ENCODE data around the gene HTR4.
"Not testable (repeated sequence)": the region's sequence is repeated elsewhere in the genome, so short reads cannot be mapped to it uniquely, and the experiment has no call there.

Gene HTR4

DNA sequence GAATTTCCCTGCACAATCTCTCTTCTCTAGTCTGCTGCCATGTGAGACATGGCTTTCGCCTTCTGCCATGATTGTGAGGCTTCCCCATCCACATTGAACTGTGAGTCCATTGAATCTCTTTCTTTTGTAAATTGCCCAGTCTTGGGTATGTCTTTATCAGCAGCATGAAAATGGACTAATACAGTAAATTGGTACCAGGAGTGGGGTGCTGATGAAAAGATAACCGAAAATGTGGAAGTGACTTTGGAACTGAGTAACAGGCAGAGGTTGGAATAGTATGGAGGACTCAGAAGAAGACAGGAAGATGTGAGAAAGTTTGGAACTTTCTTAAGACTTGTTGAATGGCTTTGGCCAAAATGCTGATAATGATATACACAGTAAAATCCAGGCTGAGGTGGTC is 124.9 kb downstream of the HTR4 start:
- not testable (repeated sequence) for DNase-seq

DNA sequence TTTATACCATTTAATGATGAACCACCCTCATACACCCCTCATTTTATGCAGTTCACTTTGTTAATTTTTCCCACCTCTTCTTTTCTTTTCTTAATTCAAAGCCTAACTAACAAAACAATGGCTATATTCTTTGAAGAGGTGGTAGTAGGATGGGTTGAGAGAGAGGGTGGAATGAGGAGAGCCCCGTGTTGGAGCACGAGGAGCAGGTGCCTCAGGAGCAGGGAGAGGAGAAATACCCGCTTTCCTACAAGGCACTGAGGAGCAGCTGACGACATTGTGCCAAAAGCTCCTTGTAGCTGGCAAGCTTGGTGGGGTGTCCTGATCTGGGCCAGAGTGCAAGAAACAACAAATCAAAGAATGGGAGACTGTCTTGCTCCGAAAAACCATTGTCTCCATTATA is 129.6 kb downstream of the HTR4 start:
- no peak for DNase-seq

DNA sequence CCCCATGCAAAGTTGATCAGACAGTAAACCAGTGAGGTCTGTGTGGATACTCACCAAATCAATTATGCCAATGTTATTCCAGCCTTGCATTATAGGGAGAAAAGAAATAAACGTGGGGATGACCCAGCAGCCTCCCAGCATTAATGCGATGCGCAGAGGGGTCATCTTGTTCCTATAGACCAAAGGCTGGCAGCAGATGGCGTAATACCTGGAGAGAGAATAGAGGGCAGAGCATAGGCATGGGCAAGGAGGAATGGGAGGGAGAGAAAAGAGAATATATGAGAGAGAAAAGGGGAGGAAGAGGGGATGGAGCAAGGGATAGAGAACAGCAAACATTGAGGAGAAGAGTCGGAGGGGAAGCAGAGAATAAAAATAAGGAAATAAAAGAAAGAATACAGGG is 131.2 kb downstream of the HTR4 start:
- DNase-seq = no peak

DNA sequence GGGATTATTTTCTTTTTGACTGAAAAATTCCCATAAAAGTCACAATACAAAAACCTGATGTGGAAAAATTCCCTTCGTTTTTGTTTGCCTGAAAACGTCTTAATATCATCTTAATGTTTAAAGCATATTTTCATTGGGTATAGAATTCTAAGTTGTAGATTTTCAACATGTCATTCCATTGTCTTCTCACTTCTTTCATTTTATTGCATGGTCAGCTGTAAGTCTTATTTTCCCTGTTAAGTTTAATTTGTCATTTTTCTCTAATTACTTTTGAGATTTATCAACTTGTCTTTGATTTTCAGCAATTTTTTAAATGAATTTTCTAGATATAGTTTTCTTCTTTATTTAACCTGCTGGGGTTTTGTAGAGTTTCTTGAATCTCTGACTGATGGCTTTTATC is 138.9 kb downstream of the HTR4 start:
- DNase-seq = no peak

DNA sequence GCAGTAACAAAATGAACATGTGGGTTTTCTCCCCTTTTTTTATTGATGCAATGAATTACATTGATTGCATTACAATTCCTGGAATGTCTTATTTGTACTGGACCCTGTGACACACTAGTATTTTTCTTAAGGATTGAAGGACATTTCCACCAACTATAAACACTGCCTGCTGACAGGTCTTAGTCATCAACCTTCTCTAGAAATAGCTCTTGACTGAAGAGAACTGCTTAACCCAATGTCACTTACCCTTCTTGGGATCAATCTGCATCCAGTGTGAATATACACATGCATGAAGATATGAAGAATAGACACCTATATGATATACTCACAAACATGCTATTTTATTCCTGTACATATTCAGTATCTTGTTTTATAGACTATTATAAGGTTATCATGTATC is 140.0 kb downstream of the HTR4 start:
- DNase-seq = no peak

DNA sequence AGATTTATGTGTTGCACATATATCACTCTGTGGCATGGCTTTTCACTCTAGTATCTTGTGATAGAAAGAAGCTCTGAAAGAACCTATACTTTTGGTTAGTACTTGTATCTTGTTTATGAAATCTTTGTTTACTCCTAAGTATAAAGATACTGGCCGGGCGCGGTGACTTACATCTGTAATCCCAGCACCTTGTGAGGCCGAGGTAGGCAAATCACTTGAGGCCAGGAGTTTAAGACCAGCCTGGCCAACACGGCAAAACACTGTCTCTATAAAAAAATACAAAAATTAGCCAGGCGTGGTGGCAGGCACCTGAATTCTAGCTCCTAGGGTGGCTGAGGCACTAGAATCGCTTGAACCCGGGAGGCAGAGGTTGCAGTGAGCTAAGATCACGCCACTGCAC is 141.8 kb downstream of the HTR4 start:
- DNase-seq = no peak

DNA sequence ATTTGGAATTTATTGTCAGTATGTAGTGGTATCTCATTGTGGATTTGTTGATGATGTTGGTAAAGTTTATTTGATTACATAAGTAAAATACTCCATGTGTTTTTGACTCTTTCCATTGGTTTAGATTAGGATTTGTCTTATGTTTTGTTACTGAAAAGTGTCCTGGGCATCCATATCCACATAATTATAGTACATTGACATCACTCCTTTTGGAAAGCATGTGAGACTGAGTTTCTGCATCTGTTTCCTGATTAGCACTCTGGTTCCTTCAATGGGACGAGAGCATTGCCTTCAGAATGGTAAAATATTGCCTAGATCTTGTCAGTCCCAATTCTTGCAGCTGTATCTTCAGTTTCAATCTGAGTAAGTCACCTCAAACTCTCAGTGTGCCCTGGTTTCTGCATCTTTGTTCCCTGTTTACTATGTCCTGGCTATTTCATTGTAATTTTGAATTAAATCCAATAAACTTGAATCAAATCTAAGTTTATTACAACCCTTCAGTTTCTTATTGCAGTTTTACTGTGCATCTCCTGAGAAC is 142.4 kb downstream of the HTR4 start:
- DNase-seq = no peak

DNA sequence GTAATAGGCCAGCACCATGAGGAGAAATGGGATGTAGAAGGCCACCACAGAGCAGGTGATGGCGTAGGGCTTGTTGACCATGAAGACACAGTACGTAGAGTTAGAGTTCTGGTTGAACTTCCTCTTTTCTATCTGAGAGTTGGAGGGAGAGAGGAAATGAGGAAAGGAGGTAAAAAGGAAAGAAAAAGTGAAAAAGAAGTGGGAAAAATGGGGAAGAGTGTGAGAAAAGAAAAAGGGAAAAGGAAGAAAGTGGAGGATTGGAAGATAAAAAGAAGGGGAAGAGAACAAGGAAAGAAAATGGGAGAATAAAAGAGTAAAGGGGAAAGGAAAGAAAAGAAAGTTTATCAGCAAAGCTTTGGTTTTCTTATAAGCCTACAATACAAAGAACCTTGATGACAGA is 144.4 kb downstream of the HTR4 start:
- no peak for DNase-seq

DNA sequence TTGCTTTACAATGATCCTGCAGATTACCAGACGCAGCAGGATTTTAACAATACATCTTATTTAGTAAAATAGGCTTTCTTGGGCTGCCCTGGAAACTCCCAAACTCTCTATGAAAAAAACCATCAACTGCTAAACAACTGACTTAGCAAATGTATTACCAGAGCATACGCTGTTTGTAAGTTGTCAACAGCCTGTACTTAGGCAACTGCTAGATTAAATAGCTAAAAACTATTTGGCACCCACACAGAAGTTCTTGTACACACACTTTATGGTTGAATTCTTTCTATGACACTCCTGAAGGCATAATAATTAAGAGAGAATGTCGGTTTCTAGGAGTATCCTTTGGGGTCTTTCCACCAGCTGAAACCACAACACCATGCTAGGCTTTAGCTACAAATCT is 146.7 kb downstream of the HTR4 start:
- DNase-seq = no peak

DNA sequence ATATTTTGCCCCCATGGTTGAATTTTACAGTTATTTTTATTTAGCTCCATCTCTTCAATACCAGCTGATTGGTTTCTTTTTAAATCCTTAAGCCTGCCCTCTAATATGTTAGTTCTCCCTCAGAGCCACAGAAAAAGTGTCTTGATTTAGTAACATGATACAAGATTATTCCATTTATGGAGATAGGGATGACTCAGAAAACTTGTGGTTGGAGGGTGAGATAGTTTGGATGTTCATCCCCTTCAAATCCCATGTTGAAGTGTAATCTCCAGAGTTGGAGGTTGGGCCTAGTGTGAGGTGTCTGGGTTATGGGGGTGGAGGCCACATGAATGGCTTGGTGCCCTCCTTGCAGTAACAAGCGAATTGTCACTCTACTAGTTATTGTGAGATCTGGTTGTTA is 154.9 kb downstream of the HTR4 start:
- no peak for DNase-seq

DNA sequence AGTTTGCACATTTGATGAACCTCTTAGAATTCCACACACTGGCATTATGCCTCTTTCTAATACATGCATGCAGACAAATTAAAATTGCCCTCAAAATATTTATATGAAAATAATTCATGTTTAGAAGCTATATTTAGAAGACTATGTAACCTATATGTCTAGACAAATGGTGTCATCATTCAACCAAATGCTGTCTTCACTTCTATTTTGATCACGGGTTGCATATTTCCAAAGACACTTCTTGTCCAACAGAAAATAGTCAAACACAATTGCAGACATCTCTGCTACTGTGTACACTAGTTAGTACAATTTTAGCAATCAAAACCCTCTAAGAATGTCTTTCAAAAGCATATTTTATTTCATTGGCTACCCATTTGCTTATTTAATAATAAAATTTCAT is 156.6 kb downstream of the HTR4 start:
- no peak for DNase-seq

DNA sequence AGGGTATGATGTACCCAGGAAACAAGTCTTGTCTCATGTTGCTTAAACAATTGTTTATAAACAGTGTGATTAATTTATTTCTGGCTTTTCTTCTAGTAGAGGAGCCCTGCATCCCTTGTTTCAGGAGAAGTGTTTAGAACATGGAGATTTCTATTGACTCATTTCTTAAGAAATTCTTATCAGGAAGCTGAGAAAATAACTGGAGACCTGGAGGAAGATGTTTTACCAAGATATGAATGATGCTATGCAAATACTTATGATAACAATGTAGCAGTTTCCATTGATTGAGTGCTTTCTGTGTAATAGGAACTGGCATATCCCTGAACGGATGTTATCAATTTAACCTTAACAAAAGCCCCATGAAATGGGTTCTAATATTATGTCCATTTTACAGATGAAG is 162.0 kb downstream of the HTR4 start:
- DNase-seq = no peak

DNA sequence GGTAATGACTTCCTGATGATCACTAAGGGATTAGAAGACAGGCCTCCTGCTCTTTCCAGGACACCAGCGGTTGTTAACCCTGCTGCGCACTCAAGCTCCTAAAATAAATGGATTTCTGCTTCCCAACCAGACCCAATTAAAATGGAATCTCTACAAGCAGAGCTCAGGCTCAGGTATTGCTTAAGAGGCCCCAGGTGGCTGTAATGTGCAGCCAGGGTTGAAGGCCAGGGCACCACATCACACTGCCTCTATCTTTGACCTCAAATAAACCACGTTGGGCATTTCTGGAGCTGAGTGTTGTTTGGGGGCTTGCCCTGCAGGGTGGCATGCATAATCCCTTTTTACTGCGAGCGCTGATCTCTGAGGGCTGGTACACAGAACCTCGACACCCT is 162.5 kb downstream of the HTR4 start:
- no peak for DNase-seq

DNA sequence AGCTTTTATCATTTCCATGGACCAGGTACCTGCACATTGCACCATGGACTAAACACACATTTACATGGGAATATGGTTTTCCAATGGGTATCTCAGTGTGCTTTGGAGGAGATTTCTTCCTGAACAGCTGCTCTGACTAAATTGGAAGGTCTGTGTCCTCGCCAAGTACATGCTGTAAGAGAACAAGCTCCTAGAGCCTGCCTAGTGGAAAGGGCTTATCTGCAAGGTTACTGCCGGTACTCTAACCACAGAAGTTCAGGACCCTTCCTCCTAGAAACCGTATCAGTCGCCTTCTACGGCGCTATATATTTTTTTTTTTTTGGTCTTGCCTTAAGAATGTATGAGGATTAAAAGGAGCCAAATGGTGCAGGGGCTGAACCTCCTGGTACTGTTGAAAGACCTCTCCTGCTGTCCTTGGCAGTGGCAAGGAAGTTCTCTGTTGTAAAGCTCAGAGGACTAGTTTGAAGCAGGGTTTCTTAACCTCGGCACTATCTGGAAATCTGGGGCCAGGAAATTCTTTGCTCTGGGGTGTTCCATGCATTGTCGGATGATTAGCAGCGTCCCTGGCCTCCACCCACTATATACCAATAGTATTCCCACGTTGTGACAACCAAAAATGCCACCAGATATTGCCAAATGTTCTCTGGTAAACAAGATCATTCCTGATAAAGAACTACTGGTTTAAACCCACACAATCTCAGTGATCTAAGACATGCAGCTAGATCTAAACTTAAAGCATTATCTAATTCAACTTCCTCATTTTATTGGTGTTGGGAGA is 163.1 kb downstream of the HTR4 start:
- no peak for DNase-seq

DNA sequence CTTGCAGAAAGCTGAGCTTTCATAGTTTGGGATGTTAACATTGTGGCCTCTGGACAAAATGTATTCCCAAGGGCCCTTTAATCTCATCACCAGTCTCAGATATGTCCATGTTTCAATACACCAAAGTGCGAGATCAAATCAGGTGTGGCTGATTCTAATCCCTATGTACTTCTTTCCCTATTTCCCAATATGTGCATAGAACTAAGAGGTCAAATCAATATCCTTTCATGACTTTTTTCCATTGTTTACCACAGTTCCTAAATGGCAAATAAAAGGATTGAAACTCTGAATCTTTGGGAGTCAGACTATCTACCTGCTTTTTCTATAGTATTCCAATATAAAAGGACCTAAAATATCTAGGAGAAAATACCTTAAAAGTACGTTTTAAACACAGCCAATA is 165.6 kb downstream of the HTR4 start:
- DNase-seq = no peak

DNA sequence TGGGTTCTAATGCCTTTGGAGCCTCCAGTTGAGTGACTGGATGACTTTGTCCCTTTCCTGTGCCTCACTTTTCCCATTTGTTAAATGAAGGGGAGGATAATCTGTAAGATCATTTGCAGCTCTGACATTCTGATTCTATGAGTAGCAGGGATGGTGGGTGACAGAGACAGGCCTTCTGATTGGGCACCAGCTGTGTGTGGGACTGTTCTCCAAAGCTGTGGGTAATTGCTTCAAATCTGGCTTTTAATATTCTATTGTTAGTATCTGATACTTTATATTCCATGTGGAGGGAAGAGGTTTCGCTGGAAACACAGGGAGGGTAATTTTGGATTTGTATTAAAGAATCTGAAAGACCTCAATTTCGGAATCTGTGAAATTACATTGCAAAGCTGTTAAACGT is 167.9 kb downstream of the HTR4 start:
- no peak for DNase-seq

DNA sequence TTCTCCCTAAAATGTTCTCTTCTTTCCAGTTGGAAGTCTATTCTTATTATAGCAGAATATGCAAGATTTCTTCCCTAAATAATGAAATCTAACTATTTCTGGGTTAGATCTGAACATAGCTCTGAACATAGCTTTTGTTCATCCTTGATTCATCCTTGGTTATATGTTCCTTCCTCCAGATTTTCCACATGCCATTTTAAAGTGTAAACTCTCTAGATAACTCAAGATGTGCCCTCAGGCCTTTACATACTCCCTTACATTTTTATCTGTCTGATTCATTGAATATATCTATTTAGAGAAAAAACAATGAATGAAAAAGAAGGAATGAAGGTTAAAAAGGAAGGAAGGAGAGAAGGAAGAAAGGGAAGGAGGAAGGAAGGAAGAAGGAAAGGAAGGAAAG is 169.7 kb downstream of the HTR4 start:
- DNase-seq = no peak

DNA sequence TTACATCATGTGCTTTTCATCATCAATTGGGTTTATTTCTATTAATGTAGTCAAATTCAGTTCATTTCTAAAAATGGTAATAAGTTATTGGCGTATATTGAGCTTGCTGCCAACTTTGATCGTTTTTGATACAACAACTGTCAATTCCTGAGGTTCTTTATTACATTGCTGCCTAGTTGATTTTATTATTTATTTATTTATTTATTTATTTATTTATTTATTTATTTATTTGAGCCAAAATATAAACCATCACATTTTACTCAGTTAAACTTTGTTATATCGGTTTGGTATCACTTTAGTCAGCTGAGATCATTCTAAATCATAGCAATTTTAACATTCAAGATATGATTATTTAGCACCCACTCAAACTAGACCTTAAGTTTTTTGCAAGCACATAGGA is 170.6 kb downstream of the HTR4 start:
- DNase-seq = no peak

DNA sequence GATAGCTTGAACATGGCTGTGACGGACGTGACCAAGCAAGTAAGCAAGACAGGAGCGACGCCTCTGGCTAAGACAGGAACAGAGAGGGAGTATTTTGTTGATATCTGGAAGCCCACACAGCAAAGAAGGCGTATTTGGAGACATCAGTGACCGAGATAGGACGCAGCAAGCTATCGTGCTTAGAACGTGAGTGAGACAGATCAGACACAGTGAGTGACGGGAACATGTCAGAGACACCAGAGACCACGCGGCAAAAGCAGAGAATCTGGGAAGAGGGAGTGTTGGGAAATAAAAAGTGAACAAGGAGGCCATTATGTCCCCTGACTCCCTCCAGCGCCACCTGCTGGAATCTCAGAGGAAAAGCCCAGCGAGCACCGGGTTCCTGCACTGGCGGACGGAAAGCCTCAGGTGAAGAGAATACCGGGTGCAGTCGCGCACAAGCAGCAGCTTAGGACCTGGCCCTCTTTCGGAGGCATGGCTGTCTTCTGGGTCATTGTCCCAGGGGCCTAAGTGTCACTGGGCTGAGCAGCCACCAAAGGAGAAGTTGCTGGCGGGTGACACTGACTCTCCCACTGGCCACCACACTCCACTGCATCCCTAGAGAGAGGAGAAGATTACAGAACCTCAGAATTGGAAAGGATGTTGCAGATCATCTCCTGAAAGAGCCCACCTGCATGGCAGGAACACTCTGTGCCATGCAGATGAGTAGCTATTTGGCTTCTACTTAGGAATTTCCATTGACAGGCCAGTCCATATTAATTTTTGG is 171.4 kb downstream of the HTR4 start:
- no peak for DNase-seq

DNA sequence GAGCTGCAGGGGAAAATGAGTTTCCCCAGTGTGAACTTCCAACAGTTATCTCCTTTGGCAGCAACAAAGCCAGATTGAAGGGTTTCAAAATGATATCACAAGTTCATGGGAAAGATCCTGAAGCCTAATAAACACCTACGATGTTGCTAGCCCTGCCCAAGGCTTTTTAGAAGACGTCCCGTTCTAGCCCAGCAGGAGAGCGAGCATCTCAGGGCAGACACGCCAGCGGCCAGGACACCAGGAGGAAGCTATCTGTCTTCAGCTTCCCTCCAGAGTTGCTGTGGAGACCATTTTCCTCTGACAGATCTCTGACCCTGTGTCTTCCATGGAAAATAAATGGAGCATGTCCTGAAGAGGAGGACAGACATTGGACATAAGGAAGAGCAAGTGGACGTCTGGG is 172.1 kb downstream of the HTR4 start:
- DNase-seq = no peak

DNA sequence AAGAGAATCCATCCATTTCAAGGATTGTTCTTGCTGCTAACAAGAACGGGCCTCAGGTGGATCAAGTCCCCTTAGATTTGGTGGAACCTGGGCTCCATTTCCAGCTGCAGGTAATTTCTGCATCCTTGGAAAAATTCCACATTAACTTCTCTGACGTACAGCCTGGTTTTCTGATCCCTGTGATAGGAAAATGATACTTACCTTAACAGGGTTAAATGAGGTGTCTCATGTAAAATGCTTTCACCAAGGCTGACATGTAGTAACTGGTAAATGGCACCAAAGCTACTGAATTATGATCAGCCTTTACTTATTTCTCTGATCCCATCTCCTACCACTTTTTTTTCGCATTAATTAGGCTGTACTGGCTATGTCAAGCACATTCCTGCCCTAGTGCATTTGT is 176.9 kb downstream of the HTR4 start:
- DNase-seq = no peak

DNA sequence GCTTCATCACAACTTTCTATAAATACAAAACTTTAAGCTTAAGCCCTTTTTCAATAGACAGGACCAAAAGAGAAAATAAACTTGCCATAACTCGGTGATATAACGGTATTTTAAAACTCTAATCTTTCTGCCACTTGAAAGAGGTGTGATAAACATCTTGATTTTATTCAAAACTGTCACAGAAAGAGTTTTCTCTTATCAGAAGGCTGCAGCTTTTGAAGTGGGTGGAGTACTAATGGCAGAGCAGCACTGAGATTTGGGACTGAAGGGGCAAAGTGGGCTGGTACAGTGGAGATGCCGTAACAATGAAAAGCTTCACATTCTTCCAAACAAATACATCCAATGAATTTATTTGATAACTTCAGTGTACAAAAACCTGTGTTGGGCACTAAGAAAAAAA is 178.0 kb downstream of the HTR4 start:
- no peak for DNase-seq

DNA sequence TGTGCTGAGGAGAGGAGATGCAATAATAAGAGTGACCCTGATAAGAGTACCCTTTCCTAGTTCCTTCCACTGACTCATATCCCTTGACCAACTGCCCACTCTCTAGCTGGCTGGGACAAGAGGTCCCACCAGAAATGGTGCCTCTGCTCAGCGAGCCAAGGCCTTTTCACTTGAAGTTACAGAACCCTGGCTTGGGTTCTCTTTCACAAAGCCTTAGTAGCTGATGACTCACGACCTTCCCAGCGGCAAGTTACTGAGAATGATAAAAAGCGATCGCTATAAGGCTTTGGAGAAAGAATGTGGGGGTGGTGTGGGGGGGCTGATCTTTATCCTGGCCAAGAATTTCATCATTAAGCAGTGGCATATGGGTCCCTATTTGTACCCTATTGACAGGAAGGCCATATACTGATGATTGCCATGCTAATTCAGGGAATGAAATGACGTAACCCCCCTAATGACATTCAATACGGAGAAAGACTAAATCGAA is 180.3 kb downstream of the HTR4 start:
- no peak for DNase-seq

DNA sequence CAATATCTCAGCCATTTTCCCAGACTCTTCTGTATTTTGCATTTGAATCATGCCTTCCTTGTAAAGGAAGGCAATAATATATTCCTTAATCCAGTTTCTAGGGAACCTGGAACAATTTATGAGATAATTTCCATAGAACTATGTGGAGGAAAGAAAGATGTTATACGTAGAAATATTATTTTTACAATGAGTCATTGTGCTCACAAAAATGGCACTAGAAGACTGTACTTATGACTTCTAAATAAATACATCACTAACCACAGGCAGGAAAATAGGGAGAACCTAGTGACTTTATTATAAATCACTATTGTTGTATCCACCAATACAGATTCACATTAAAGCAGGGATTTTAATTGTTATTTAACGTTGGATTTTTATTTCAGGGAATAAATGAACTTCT is 182.9 kb downstream of the HTR4 start:
- DNase-seq = no peak
